ENCODE results near the gene ZNF385B. TPM values are rescaled to one million over a fixed set of nuclear protein-coding genes. Genes with fewer than 3 reads are reported as not detected.

The ZNF385B gene
- total and polyA plus RNA-seq, 11 donors, result 0.07 to 12.2 (median 2.3) TPM

- no peak overlapping the region for H3K27ac ChIP-seq
- no peaks in the 10 kb centered on the region for H3K27me3 ChIP-seq
- TF ChIP-seq, protein P1, sequence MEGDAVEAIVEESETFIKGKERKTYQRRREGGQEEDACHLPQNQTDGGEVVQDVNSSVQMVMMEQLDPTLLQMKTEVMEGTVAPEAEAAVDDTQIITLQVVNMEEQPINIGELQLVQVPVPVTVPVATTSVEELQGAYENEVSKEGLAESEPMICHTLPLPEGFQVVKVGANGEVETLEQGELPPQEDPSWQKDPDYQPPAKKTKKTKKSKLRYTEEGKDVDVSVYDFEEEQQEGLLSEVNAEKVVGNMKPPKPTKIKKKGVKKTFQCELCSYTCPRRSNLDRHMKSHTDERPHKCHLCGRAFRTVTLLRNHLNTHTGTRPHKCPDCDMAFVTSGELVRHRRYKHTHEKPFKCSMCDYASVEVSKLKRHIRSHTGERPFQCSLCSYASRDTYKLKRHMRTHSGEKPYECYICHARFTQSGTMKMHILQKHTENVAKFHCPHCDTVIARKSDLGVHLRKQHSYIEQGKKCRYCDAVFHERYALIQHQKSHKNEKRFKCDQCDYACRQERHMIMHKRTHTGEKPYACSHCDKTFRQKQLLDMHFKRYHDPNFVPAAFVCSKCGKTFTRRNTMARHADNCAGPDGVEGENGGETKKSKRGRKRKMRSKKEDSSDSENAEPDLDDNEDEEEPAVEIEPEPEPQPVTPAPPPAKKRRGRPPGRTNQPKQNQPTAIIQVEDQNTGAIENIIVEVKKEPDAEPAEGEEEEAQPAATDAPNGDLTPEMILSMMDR (IDR thresholded peaks at IDR 0.05), result no peak
- no peak for TF ChIP-seq POLR2A (IDR thresholded peaks at IDR 0.05)
- ATAC-seq (no peak), DNase-seq (no peak)
- no peaks in the 10 kb centered on the region for H3K36me3 ChIP-seq
- intact Hi-C loops (cut with DNase I), result no loop called here
- no peaks in the 10 kb centered on the region for H3K9me3 ChIP-seq
- no peak overlapping the region for H3K4me3 ChIP-seq
- 64 to 91% (median 87%) methylated on average over 2 of the region's 2 CpGs for WGBS, 4 donors
- H3K4me1 ChIP-seq, result peaks cover 0 to 10% (median 0%) of the 10 kb centered on the region in 12 donors
These were observed 255.3 kb downstream of the ZNF385B start for GRCh38 chr2:179606141-179606540.

- Histone ChIP-seq H3K4me3 (no peak overlapping the region), H3K27me3 (no peaks in the 10 kb centered on the region), H3K27ac (no peak overlapping the region), H3K36me3 (no peaks in the 10 kb centered on the region), H3K9me3 (no peaks in the 10 kb centered on the region), H3K4me1 (peaks cover 0 to 10% (median 0%) of the 10 kb centered on the region in 12 donors)
- WGBS, 4 donors, result 78 to 90% (median 88%) methylated on average over 2 of the region's 2 CpGs
- TF ChIP-seq, protein P1 (IDR thresholded peaks at IDR 0.05), result no peak
- no peak for TF ChIP-seq POLR2A (IDR thresholded peaks at IDR 0.05)
- DNase-seq (no peak), ATAC-seq (no peak)
- intact Hi-C loops (cut with DNase I), result no loop called here
These were observed 256.1 kb downstream of the ZNF385B start for GRCh38 chr2:179605341-179605740.

- H3K4me3 ChIP-seq, result no peak overlapping the region
- no peaks in the 10 kb centered on the region for H3K27me3 ChIP-seq
- no peak overlapping the region for H3K27ac ChIP-seq
- H3K36me3 ChIP-seq, result no peaks in the 10 kb centered on the region
- H3K4me1 ChIP-seq, result peaks cover 0 to 10% (median 0%) of the 10 kb centered on the region in 12 donors
- DNase-seq (no peak), ATAC-seq (no peak)
- TF ChIP-seq, protein P1 (IDR thresholded peaks at IDR 0.05), result no peak
- TF ChIP-seq POLR2A (IDR thresholded peaks at IDR 0.05), result no peak
- H3K9me3 ChIP-seq, result no peaks in the 10 kb centered on the region
- intact Hi-C loops (cut with DNase I), result no loop called here
These were observed 256.8 kb downstream of the ZNF385B start for GRCh38 chr2:179604598-179604997.

GRCh38 chr2:179602452-179602851 is 259.0 kb downstream of the ZNF385B start:
- intact Hi-C loops (cut with DNase I), result no loop called here
- Histone ChIP-seq H3K9me3 (no peaks in the 10 kb centered on the region), H3K27me3 (no peaks in the 10 kb centered on the region), H3K27ac (no peak overlapping the region), H3K4me1 (peaks cover 0 to 10% (median 0%) of the 10 kb centered on the region in 12 donors), H3K36me3 (no peaks in the 10 kb centered on the region), H3K4me3 (no peak overlapping the region)
- TF ChIP-seq, protein P1 (IDR thresholded peaks at IDR 0.05), result no peak
- TF ChIP-seq POLR2A (IDR thresholded peaks at IDR 0.05), result no peak
- DNase-seq (no peak), ATAC-seq (no peak)
- WGBS, 4 donors, result 87 to 88% (median 88%) methylated on average over 4 of the region's 4 CpGs

Data from heart left ventricle (tissue), 16 donors.